ENCODE results near the gene CAPRIN2. TPM values are rescaled to one million over a fixed set of nuclear protein-coding genes. Genes with fewer than 3 reads are reported as not detected.

The CAPRIN2 gene
- total RNA-seq, 4 donors from 2014 or later: 20.8 to 71.7 (median 46.2) TPM

GRCh38 chr12:30763053-30763452 lies 8.3 kb upstream of the CAPRIN2 start:
- peaks cover 0 to 8% (median 0%) of the 10 kb centered on the region in 3 donors for H3K36me3 ChIP-seq
- WGBS, 2 donors: 90 to 96% methylated on average over 3 of the region's 3 CpGs
- no peaks in the 10 kb centered on the region for H3K27me3 ChIP-seq
- no peak for DNase-seq (ENCODE audit: low spot score in 2 of 2)
- TF ChIP-seq CTCF (IDR thresholded peaks at IDR 0.05) (no peak), POLR2A (IDR thresholded peaks at IDR 0.05) (no peak), EP300 (IDR thresholded peaks at IDR 0.05) (no peak)
- H3K9me3 ChIP-seq: no peaks in the 10 kb centered on the region
- no peaks in the 10 kb centered on the region for H3K4me1 ChIP-seq
- no peak overlapping the region for H3K4me3 ChIP-seq
- H3K27ac ChIP-seq: no peak overlapping the region

GRCh38 chr12:30761730-30762129 lies 7.0 kb upstream of the CAPRIN2 start:
- WGBS, 2 donors: 95 to 98% methylated on average over 2 of the region's 2 CpGs
- no peak for TF ChIP-seq POLR2A (IDR thresholded peaks at IDR 0.05)
- TF ChIP-seq EP300 (IDR thresholded peaks at IDR 0.05): no peak
- TF ChIP-seq CTCF (IDR thresholded peaks at IDR 0.05): no peak
- no peaks in the 10 kb centered on the region for H3K9me3 ChIP-seq
- H3K4me3 ChIP-seq: no peak overlapping the region
- no peaks in the 10 kb centered on the region for H3K4me1 ChIP-seq
- no peaks in the 10 kb centered on the region for H3K27me3 ChIP-seq
- no peak overlapping the region for H3K27ac ChIP-seq
- H3K36me3 ChIP-seq: peaks cover 0 to 8% (median 0%) of the 10 kb centered on the region in 3 donors
- no peak for DNase-seq (ENCODE audit: low spot score in 2 of 2)

GRCh38 chr12:30757316-30757715 lies 2.6 kb upstream of the CAPRIN2 start:
- no peak for TF ChIP-seq CTCF (IDR thresholded peaks at IDR 0.05)
- no peak for TF ChIP-seq POLR2A (IDR thresholded peaks at IDR 0.05)
- TF ChIP-seq EP300 (IDR thresholded peaks at IDR 0.05): no peak

GRCh38 chr12:30756074-30756473 lies 1.3 kb upstream of the CAPRIN2 start:
- no peaks in the 10 kb centered on the region for H3K9me3 ChIP-seq
- H3K4me3 ChIP-seq: no peak overlapping the region
- no peaks in the 10 kb centered on the region for H3K27me3 ChIP-seq
- 93 to 96% methylated on average over 10 of the region's 10 CpGs for WGBS, 2 donors
- DNase-seq (ENCODE audit: low spot score in 2 of 2): no peak
- peak overlapping the region in 2 of 4 donors; percentile 91 to 95 for H3K27ac ChIP-seq
- peaks cover 0 to 8% (median 0%) of the 10 kb centered on the region in 3 donors for H3K36me3 ChIP-seq
- TF ChIP-seq POLR2A (IDR thresholded peaks at IDR 0.05) (no peak), CTCF (IDR thresholded peaks at IDR 0.05) (no peak), EP300 (IDR thresholded peaks at IDR 0.05) (no peak)
- peaks cover 0 to 25% (median 5%) of the 10 kb centered on the region in 4 donors for H3K4me1 ChIP-seq

More at GRCh38 chr12:30757316-30757715, 2.6 kb upstream of the CAPRIN2 start:
- Histone ChIP-seq H3K27me3 (no peaks in the 10 kb centered on the region), H3K36me3 (peaks cover 0 to 8% (median 0%) of the 10 kb centered on the region in 3 donors), H3K27ac (no peak overlapping the region), H3K9me3 (no peaks in the 10 kb centered on the region), H3K4me1 (peaks cover 0 to 17% (median 5%) of the 10 kb centered on the region in 4 donors), H3K4me3 (no peak overlapping the region)
- 84 to 92% methylated on average over 4 of the region's 4 CpGs for WGBS, 2 donors
- no peak for DNase-seq (ENCODE audit: low spot score in 2 of 2)

GRCh38 chr12:30755395-30755762 lies 628 bp upstream of the CAPRIN2 start:
- peak overlapping the region; percentile 66 to 95 (median 88) for H3K27ac ChIP-seq
- H3K4me1 ChIP-seq: peaks cover 0 to 28% (median 5%) of the 10 kb centered on the region in 4 donors
- no peak for TF ChIP-seq CTCF (IDR thresholded peaks at IDR 0.05)
- no peaks in the 10 kb centered on the region for H3K9me3 ChIP-seq
- DNase-seq (ENCODE audit: low spot score in 2 of 2): no peak
- peaks cover 0 to 2% (median 0%) of the 10 kb centered on the region in 3 donors for H3K36me3 ChIP-seq
- 21 to 25% methylated on average over 7 of the region's 7 CpGs for WGBS, 2 donors
- H3K27me3 ChIP-seq: no peaks in the 10 kb centered on the region
- H3K4me3 ChIP-seq: peak overlapping the region; percentile 77 to 81 (median 78)

All from tibial nerve (tissue), 4 donors.